SH-SY5Y (cell line): Measurements from ENCODE around the gene THAP3.

ENCODE experiments used
- GATA2 ChIP-seq: IDR thresholded peaks from 2 replicates; pipeline ENCODE4 v1.6.1; 2011; ENCODE audit warnings: mild to moderate bottlenecking, low read depth, low read length
- GATA3 ChIP-seq: IDR thresholded peaks from 2 replicates; pipeline ENCODE4 v1.6.1; 2011; ENCODE audit warnings: low read depth, mild to moderate bottlenecking, low read length, moderate library complexity

GRCh38 chr1:6580119-6580592 lies 44.5 kb upstream of the THAP3 start:
- TF ChIP-seq GATA2 = no peak
- TF ChIP-seq GATA3 = no peak
